ENCODE measurements around the gene PAIP2.

The PAIP2 gene, protein sequence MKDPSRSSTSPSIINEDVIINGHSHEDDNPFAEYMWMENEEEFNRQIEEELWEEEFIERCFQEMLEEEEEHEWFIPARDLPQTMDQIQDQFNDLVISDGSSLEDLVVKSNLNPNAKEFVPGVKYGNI

DNA sequence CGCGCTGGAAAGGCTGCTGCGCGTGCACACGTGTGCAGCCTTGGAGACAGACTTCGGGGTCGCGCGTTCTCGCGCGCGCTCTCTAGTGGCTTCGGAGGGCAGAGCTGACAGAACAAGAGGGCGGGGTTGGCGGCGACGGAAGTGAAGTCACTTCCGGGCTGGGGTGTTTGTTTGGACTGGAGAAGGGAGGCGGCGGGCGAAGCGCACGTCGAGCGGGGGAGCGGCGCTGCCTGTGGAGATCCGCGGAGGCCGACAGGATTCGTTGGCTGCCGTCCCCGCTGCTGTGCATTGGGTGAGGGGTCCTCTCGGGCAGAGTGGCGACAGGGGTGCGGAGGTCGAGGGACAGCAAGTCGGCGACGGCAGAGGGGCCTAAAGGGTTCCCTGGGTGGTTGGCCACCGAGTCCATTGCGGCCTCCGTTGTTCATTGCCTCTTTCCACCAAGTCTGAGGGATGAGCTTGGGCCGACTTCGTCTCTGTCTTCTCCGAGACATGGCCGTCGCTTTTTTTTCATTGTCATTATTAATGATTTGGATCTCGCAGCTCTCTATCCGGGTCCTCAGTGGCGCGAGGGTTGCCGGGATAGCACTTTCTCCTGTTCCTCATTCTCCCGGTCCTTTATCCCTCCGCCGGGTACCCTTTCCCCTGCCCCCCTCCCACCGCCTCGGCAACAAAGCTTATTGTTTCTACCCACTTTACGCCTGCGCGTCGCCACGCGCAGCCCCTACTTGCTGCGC, at the start of gene PAIP2:
Gene PAIP2 (plus strand): TSS at position 166 of the 734 bp plus-strand sequence. CDS start 21,931 bp downstream, outside the sequence.
- peak within 1 kb of the TSS; percentile 98 for H3K27ac ChIP-seq
- H3K4me3 ChIP-seq = peak within 1 kb of the TSS; percentile 77
- H3K4me1 ChIP-seq = peaks cover 56% of the 10 kb centered on the region
- no peak for TF ChIP-seq Cebpa-rat (IDR thresholded peaks at IDR 0.05)
- H3K36me3 ChIP-seq = peaks cover 30% of the 10 kb centered on the region
- peak within 1 kb of the TSS; percentile 90 for H3K4me2 ChIP-seq
- peak within 1 kb of the TSS; percentile 98 for H3K9ac ChIP-seq
- no peaks in the 10 kb centered on the region for H3K27me3 ChIP-seq
- H3K9me3 ChIP-seq = no peaks in the 10 kb centered on the region
- H4K20me1 ChIP-seq = peaks cover 59% of the 10 kb centered on the region

DNA sequence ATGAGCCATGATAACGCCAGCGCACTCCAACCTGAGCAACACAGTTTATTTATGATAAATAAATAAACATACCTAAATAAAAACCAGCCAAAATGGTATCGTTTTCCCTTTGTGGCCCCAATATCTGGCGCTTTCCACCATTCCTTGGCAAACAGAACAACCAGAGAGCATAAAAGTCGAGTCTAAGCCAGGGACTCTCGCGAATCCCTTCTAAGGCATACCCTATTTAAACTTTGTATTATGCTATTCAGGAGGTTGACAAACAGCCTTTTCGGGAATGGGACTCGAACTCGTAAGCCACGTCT, 48.5 kb upstream of the PAIP2 start:
- peak overlapping the region; percentile 100 for H3K9ac ChIP-seq
- peaks cover 22% of the 10 kb centered on the region for H3K36me3 ChIP-seq
- H3K4me3 ChIP-seq = peak overlapping the region; percentile 90
- H4K20me1 ChIP-seq = peaks cover 39% of the 10 kb centered on the region
- H3K27ac ChIP-seq = peak overlapping the region; percentile 100
- peak overlapping the region; percentile 82 for H3K4me2 ChIP-seq
- no peaks in the 10 kb centered on the region for H3K9me3 ChIP-seq
- no peak for TF ChIP-seq Cebpa-rat (IDR thresholded peaks at IDR 0.05)
- no peaks in the 10 kb centered on the region for H3K27me3 ChIP-seq
- H3K4me1 ChIP-seq = peaks cover 34% of the 10 kb centered on the region

DNA sequence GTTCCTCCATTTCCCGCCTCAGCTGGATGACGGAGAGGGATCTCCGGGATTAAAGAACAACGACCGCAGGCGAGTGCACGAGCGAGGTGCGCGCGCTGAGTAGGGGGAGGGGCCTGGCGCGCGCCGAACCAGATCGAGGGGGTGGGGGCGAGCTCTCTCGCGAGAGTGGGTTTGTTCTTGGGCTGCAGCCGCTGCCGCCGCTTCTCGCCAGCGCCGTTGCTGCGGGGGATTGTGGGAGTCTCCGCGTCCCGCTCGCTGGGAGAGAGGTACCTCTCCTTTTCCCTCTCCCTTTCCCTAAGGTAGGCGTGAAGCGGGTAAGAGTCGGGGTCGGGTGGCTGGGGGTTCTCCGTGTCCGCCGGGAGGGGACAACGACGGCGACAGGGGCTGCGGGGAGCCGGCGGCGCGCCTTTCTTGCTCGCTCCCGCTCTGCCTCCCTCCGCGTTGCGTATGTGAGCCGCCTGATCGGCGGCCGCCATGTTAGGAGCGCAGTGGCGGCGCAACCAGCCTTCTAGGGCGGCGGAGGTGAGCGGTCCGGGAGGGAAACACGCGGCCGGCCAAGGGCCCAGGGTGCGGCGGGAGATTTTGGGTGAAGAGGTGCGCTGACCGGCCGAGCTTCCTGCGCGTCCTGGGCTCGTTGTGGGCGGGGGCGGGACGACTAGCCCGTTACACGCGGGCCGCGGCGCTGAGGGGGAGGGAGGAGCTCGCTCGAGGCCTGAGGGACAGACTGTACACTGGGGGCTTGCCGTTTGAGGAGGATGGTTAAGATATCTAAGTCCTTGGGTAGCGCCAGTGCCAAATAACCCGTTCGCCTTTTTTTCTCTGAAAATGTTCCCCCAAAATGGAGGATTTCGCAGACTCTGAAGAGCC, 47.9 kb upstream of the PAIP2 start, which contains the start of gene MATR3:
Gene MATR3 (plus strand): TSS at position 234 of the 867 bp plus-strand sequence. CDS start 13,676 bp downstream, outside the sequence.
- H4K20me1 ChIP-seq = peaks cover 45% of the 10 kb centered on the region
- TF ChIP-seq Cebpa-rat (IDR thresholded peaks at IDR 0.05) = no peak
- peak within 1 kb of the TSS; percentile 90 for H3K4me3 ChIP-seq

DNA sequence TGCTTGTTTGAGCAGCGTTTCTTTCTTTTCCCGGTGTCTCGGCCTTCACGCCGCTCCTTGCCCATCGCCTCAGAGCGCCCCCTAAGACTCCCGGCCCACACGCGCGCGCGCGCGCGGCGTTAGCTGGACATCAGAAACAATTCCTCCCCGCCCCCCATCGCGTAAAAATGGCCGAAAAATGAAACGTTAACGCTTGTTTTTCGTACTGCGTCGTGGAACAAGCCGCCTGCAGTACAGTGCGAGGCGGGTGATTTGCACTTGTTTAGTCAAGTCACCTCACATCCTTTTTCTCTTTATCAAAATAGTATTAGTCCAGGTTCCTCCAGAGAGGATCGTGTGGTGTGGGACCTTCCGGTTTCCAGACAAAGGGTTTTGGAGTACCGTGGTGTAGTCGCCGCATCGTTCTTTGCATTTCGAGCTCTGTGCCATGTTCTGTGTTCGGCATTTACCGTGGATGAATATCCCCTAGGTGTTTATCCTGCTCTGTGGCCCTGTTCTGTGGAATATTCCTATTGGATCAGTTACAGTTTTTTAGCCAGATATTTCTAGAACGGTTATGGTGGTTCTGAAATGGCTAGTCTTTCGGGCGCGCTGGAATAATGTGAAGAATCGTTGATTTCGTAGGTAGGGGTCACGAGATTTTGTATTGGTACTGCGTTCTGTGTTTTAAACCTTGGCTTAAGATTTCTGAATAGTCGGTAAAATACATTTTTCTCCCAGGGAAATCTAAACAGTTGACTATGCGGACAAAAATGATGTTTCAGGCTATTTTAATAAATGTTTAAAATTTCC, 47.1 kb upstream of the PAIP2 start:
- peak overlapping the region; percentile 100 for H3K9ac ChIP-seq
- H3K27me3 ChIP-seq = no peaks in the 10 kb centered on the region
- H3K4me2 ChIP-seq = peak overlapping the region; percentile 84
- peak overlapping the region; percentile 90 for H3K4me3 ChIP-seq
- peaks cover 48% of the 10 kb centered on the region for H3K4me1 ChIP-seq
- H4K20me1 ChIP-seq = peaks cover 53% of the 10 kb centered on the region
- H3K9me3 ChIP-seq = no peaks in the 10 kb centered on the region
- TF ChIP-seq Cebpa-rat (IDR thresholded peaks at IDR 0.05) = no peak
- H3K36me3 ChIP-seq = peaks cover 28% of the 10 kb centered on the region
- H3K27ac ChIP-seq = peak overlapping the region; percentile 100

More for the DNA sequence above, 47.9 kb upstream of the PAIP2 start, which contains the start of gene MATR3:
- Histone ChIP-seq H3K9me3 (no peaks in the 10 kb centered on the region), H3K36me3 (peaks cover 23% of the 10 kb centered on the region), H3K4me1 (peaks cover 40% of the 10 kb centered on the region), H3K9ac (peak within 1 kb of the TSS; percentile 100), H3K27ac (peak within 1 kb of the TSS; percentile 100), H3K4me2 (peak within 1 kb of the TSS; percentile 84), H3K27me3 (no peaks in the 10 kb centered on the region)

DNA sequence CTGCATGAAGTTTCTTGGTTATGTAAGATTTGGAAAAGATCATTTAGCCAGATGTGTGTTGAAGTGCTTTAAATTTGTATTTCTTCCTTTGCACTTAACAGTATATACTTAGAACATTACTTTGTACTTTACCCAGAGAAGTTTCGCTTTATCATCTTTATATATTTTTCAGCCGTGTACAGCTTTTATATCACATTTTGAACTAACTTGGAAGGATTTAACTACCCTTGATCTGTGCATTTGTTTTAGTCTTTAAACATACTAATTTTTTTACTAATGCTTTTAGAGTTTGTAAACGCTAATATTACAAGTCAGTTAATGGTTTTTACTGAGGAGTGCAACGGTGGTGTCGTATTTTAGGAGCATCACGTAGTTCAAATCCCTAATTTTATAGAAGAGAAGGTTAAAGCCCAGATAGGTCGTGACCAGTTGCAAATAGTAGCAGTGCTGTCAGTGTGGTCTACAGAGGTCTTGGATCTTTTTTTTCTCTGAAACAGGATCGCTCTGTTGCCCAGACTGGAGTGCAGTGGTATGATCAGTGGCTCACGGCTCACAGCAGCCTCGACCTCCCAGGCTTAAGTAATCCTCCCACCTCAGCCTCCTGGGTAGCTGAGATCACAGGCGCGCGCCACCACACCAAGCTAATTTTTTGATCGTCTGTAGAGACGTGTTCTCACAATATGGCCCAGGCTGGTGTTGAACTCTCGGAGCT, 46.2 kb upstream of the PAIP2 start:
- Histone ChIP-seq H3K36me3 (peaks cover 33% of the 10 kb centered on the region), H3K27me3 (no peaks in the 10 kb centered on the region), H4K20me1 (peaks cover 63% of the 10 kb centered on the region), H3K4me2 (peak overlapping the region; percentile 84), H3K9me3 (no peaks in the 10 kb centered on the region), H3K4me1 (peaks cover 55% of the 10 kb centered on the region), H3K27ac (peak overlapping the region; percentile 100), H3K4me3 (peak overlapping the region; percentile 90), H3K9ac (peak overlapping the region; percentile 100)
- no peak for TF ChIP-seq Cebpa-rat (IDR thresholded peaks at IDR 0.05)

DNA sequence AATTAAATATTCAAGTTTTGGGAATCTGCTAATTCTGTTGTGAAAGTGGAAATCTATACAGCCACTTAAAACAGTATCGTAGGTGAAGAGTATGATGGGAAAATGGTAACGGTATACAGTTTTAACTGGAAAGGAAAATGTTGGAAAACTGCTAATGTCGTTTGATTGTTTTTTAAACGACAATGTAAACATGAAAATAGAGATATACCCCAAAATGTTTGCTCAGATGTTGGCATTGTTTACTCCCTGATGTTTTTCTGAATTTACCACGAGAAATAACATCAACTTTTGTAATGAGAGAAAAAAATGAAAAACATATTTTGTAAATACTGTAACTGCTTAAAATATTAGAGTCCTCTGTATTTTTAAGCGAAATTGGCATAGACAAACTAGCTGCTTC, 45.5 kb upstream of the PAIP2 start:
- peaks cover 56% of the 10 kb centered on the region for H3K4me1 ChIP-seq
- no peak for TF ChIP-seq Cebpa-rat (IDR thresholded peaks at IDR 0.05)
- H3K27me3 ChIP-seq = no peaks in the 10 kb centered on the region
- H3K9me3 ChIP-seq = no peaks in the 10 kb centered on the region
- peaks cover 33% of the 10 kb centered on the region for H3K36me3 ChIP-seq
- peaks cover 70% of the 10 kb centered on the region for H4K20me1 ChIP-seq
- H3K4me3 ChIP-seq = peak overlapping the region; percentile 90; the same call in 1 of the 2 replicates
- H3K27ac ChIP-seq = no peak overlapping the region
- peak overlapping the region; percentile 100 for H3K9ac ChIP-seq
- H3K4me2 ChIP-seq = peak overlapping the region; percentile 84

DNA sequence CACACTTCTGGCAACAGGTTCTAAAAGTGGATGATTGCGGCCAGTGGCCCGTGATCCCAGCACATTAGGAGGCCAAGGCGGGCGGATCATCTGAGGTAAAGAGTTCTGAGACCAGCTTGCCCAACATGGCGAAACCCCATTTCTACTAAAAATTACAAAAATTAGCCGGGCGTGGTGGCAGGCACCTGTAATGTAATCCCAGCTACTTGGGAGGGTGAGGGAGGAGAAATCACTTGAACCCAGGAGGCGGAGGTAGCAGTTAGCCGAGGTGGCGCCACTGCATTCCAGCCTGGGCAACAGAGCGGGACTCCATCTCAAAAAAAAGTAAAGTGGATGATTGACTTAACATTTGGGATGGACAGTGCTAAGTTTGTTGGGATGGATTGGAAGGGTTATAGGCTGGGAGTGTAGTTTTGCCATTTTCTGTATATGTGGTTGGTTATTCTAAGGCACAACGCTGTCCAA, 44.8 kb upstream of the PAIP2 start:
- peak overlapping the region; percentile 84 for H3K4me2 ChIP-seq
- no peak overlapping the region for H3K27ac ChIP-seq
- peaks cover 33% of the 10 kb centered on the region for H3K36me3 ChIP-seq
- H3K9me3 ChIP-seq = no peaks in the 10 kb centered on the region
- H4K20me1 ChIP-seq = peaks cover 77% of the 10 kb centered on the region
- TF ChIP-seq Cebpa-rat (IDR thresholded peaks at IDR 0.05) = no peak
- H3K4me3 ChIP-seq = no peak overlapping the region
- no peaks in the 10 kb centered on the region for H3K27me3 ChIP-seq
- H3K9ac ChIP-seq = no peak overlapping the region
- peaks cover 63% of the 10 kb centered on the region for H3K4me1 ChIP-seq

DNA sequence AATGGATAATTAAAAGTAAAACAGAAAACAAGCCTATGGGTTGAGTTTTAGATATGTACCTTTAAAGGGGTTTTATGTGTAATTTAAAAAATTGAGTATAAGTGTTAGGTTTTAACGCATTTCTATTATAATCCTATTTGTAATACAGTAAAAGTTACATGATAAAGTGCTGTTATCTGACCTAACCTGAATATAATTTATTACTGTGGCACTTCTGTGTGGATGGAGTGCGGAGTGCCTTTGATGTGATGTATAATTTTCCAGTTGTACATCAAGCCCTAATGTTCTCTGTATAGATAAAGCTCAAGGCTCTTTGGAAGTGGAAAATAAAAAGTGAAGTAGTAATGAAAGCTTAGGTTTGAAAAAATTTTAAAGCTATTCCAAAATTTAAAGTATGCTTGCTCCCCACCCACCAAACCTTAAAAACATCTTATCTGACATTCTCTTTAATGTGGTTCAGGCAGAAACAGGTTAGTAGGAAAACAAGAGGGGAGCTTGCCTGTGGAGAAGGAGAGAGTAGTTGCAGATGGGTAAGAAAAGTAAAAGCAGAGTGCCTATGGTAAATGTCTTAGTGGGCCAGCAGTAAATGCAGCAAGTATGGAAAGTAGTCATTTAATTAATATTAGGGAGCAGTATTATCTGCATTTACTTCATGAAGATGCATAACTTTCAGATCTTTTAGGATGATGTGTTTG, 44.1 kb upstream of the PAIP2 start:
- Histone ChIP-seq H3K4me3 (no peak overlapping the region), H3K36me3 (peaks cover 32% of the 10 kb centered on the region), H4K20me1 (peaks cover 84% of the 10 kb centered on the region), H3K27ac (no peak overlapping the region), H3K9ac (no peak overlapping the region), H3K4me2 (peak overlapping the region; percentile 84), H3K9me3 (no peaks in the 10 kb centered on the region), H3K27me3 (no peaks in the 10 kb centered on the region), H3K4me1 (peaks cover 65% of the 10 kb centered on the region)
- TF ChIP-seq Cebpa-rat (IDR thresholded peaks at IDR 0.05) = no peak

Data from BLaER1 (cell line).